HG02885 (cell line): Measurements from ENCODE around the gene SNX21.

ENCODE experiments used
- ATAC-seq: cut with Tn5 transposase; IDR thresholded peaks from one replicate; pipeline ENCODE4 v1.9.1; 2021; ENCODE audit warnings: mild to moderate bottlenecking; ENCODE audit not compliant: unreplicated experiment, poor library complexity

The SNX21 gene

GRCh38 chr20:45874576-45874975, 41.0 kb downstream of the SNX21 start:
- no peak for ATAC-seq

GRCh38 chr20:45878076-45878761, 44.6 kb downstream of the SNX21 start:
- no peak for ATAC-seq

- ATAC-seq = peak; percentile 98
Measured at GRCh38 chr20:45880988-45881788, 47.6 kb downstream of the SNX21 start, which contains the start of gene ZSWIM1. Gene ZSWIM1, plus strand, starts transcription at chr20:45881227. Its CDS starts 1,366 bp downstream, at chr20:45882593.

- ATAC-seq = no peak
Measured at GRCh38 chr20:45882469-45883099, 49.0 kb downstream of the SNX21 start.

GRCh38 chr20:45883100-45883469, 49.5 kb downstream of the SNX21 start:
- no peak for ATAC-seq

GRCh38 chr20:45886590-45887345, 53.2 kb downstream of the SNX21 start:
- ATAC-seq = no peak

GRCh38 chr20:45887346-45887715, 53.7 kb downstream of the SNX21 start, which contains the start of gene SPATA25:
Gene SPATA25, minus strand, starts transcription at chr20:45887622. Its CDS starts 32 bp downstream, at chr20:45887590.
- ATAC-seq = no peak

GRCh38 chr20:45888681-45889080, 55.1 kb downstream of the SNX21 start:
- ATAC-seq = no peak

- ATAC-seq = peak; percentile 27
Measured at GRCh38 chr20:45890077-45890984, 56.7 kb downstream of the SNX21 start.

- peak; percentile 78 for ATAC-seq
Measured at GRCh38 chr20:45890985-45891983, 57.7 kb downstream of the SNX21 start, which contains the start of the genes CTSA and NEURL2. Gene CTSA, plus strand, starts transcription at chr20:45891335. Its CDS starts 234 bp downstream, at chr20:45891569. Gene NEURL2, minus strand, starts transcription at chr20:45891208. Its CDS starts 217 bp downstream, at chr20:45890991.

- no peak for ATAC-seq
Measured at GRCh38 chr20:45892049-45892825, 58.6 kb downstream of the SNX21 start.
